HepG2 (cell line): ENCODE measurements around the gene SH2D3A. TPM values are rescaled to one million over a fixed set of nuclear protein-coding genes. Genes with fewer than 3 reads are reported as not detected.
A peak's percentile ranks its signal among the peaks of the same experiment; 100 is the strongest.

Source experiments
- ATF2 ChIP-seq: sonication (generic); formaldehyde crosslinking; IDR thresholded peaks from 2 replicates; pipeline ENCODE4 v1.4.0; 2020; ENCODE audit warnings: missing genetic modification reagents
- BRCA1 ChIP-seq: sonication (generic); formaldehyde crosslinking; IDR thresholded peaks from 2 replicates; pipeline ENCODE4 v1.4.0; 2020; ENCODE audit warnings: missing genetic modification reagents
- CREM ChIP-seq, 2 experiments: sonication (generic) in 1 of 2; formaldehyde crosslinking in 1 of 2; IDR thresholded peaks; 2 replicates each; pipeline versions ENCODE4 v1.4.0 to v1.6.1; 2016 to 2020; ENCODE audit warnings: antibody characterized with exemption in 1 of 2, mild to moderate bottlenecking in 1 of 2, missing genetic modification reagents in 1 of 2
- FOXA1 ChIP-seq, 2 experiments: fragments of 450-650 bp in 1 of 2; sonication (generic) in 1 of 2; formaldehyde crosslinking in 1 of 2; IDR thresholded peaks; 2 replicates each; pipeline versions ENCODE4 v1.4.0 to v1.6.1; 2016 to 2020; ENCODE audit warnings: missing genetic modification reagents in 1 of 2
- GMEB1 ChIP-seq: sonication (generic); formaldehyde crosslinking; IDR thresholded peaks from 2 replicates; pipeline ENCODE4 v1.5.1; 2020; ENCODE audit warnings: missing genetic modification reagents, mild to moderate bottlenecking, borderline replicate concordance
- MBD4 ChIP-seq: IDR thresholded peaks from 2 replicates; pipeline ENCODE4 v1.6.1; 2012; ENCODE audit warnings: low read length, inconsistent platforms, borderline replicate concordance
- NFE2 ChIP-seq: sonication (generic); formaldehyde crosslinking; IDR thresholded peaks from 2 replicates; pipeline ENCODE4 v1.4.0; 2020; ENCODE audit warnings: missing genetic modification reagents
- NFIB ChIP-seq: sonication (generic); formaldehyde crosslinking; IDR thresholded peaks from 2 replicates; pipeline ENCODE4 v1.9.0; 2021; ENCODE audit warnings: missing genetic modification reagents, mild to moderate bottlenecking, borderline replicate concordance
- NR1H2 ChIP-seq: sonication (generic); formaldehyde crosslinking; IDR thresholded peaks from 2 replicates; pipeline ENCODE4 v1.8.1; 2022; ENCODE audit warnings: low read depth, missing genetic modification reagents, borderline replicate concordance
- POLR2AphosphoS2 ChIP-seq: IDR thresholded peaks from 2 replicates; pipeline ENCODE4 v1.6.1; 2011; ENCODE audit warnings: low read depth, low read length, improper control_type of control experiment
- SP1 ChIP-seq, 2 experiments: fragments of 450-650 bp in 1 of 2; sonication (generic) in 1 of 2; formaldehyde crosslinking in 1 of 2; IDR thresholded peaks; 2 replicates each; pipeline versions ENCODE4 v1.4.0 to v1.6.1; 2016 to 2020; ENCODE audit warnings: missing genetic modification reagents in 1 of 2
- TEAD3 ChIP-seq: optimal IDR thresholded peaks from 2 replicates; pipeline ENCODE3; 2016; ENCODE audit warnings: borderline replicate concordance
- TFAP4 ChIP-seq: sonication (generic); IDR thresholded peaks from 2 replicates; pipeline ENCODE4 v1.6.1; 2016; ENCODE audit warnings: low read depth, borderline replicate concordance
- TFDP1 ChIP-seq: IDR thresholded peaks from 2 replicates; pipeline ENCODE4 v1.6.1; 2016; ENCODE audit warnings: missing compliant biosample characterization, missing genetic modification reagents, borderline replicate concordance
- TGIF2 ChIP-seq: IDR thresholded peaks from 2 replicates; pipeline ENCODE4 v1.6.1; 2016; ENCODE audit warnings: control low read depth, missing compliant biosample characterization
- THAP9 ChIP-seq: sonication (generic); formaldehyde crosslinking; IDR thresholded peaks from 2 replicates; pipeline ENCODE4; 2020; ENCODE audit warnings: missing genetic modification reagents, mild to moderate bottlenecking, borderline replicate concordance
- ZC3H13 ChIP-seq: sonication (generic); formaldehyde crosslinking; IDR thresholded peaks from 2 replicates; pipeline ENCODE4 v1.8.1; 2023; ENCODE audit warnings: mild to moderate bottlenecking, missing genetic modification reagents, moderate library complexity
- ZNF362 ChIP-seq: sonication (generic); formaldehyde crosslinking; IDR thresholded peaks from 2 replicates; pipeline ENCODE4 v1.4.0; 2020; ENCODE audit warnings: missing genetic modification reagents, mild to moderate bottlenecking, borderline replicate concordance
- polyA plus RNA-seq, 8 experiments: library from polyadenylated mRNA; depleted of rRNA in 3 of 8; stranded (reverse) in 7 of 8; unstranded in 1 of 8; fragments of >200 nt; fragmentation: Illumina TruSeq in 4 of 8; extraction: Trizol in 4 of 8; gene quantifications; 2 replicates each; pipeline versions ENCODE4 v1.2.1 to v1.2.3, GENCODE V29; 2011 to 2016; ENCODE audit warnings: low read depth in 4 of 8, missing spikeins in 1 of 8, mixed read lengths in 1 of 8; ENCODE audit not compliant: insufficient read depth in 1 of 8
- total RNA-seq, 5 experiments: library from RNA; depleted of rRNA; stranded (reverse); fragments of >200 nt; fragmentation: Illumina TruSeq; extraction: Trizol; gene quantifications; 2 replicates each; pipeline ENCODE4 v1.2.3, GENCODE V29; 2016; ENCODE audit warnings: low read depth in 1 of 5

SH2D3A gene
- total and polyA plus RNA-seq, 2 of the 13 experiments (the other 11 are each of a cell fraction or from before 2014, with no cell fraction given) = 1.0 to 2.2 TPM

GRCh38 chr19:6753178-6754031 lies 13.8 kb downstream of the SH2D3A start (continued):
- peak; percentile 91 for TF ChIP-seq TFDP1 (CRISPR knock-in tag)
- TF ChIP-seq NFIB (CRISPR knock-in tag) = no peak
- no peak for TF ChIP-seq MBD4
- TF ChIP-seq TEAD3 (CRISPR knock-in tag) = peak; percentile 89
- 0 out of 2 replicates have a peak, but pooled peaks have one; percentile 11 for TF ChIP-seq ZNF362 (CRISPR knock-in tag)
- TF ChIP-seq TFAP4 = peak; percentile 76; the same call in 1 of the 2 replicates
- TF ChIP-seq ATF2 (CRISPR knock-in tag) = peak; percentile 69; the same call in 1 of the 2 replicates
- TF ChIP-seq GMEB1 = peak; percentile 73; the same call in 1 of the 2 replicates
- TF ChIP-seq NR1H2 (CRISPR knock-in tag) = 0 out of 2 replicates have a peak, but pooled peaks have one; percentile 49
- TF ChIP-seq CREM (IDR thresholded peaks at IDR 0.05) = no peak
- no peak for TF ChIP-seq CREM (CRISPR knock-in tag; IDR thresholded peaks at IDR 0.05)
- TF ChIP-seq POLR2AphosphoS2 = no peak
- 0 out of 2 replicates have a peak, but pooled peaks have one; percentile 60 for TF ChIP-seq BRCA1
- no peak for TF ChIP-seq SP1 (IDR thresholded peaks at IDR 0.05)
- peak; percentile 85 for TF ChIP-seq SP1 (CRISPR knock-in tag; IDR thresholded peaks at IDR 0.05)
- TF ChIP-seq NFE2 (CRISPR knock-in tag) = no peak
- peak; percentile 95 for TF ChIP-seq TGIF2 (CRISPR knock-in tag)
- TF ChIP-seq FOXA1 (IDR thresholded peaks at IDR 0.05) = no peak
- peak; percentile 42; the same call in 1 of the 2 replicates for TF ChIP-seq FOXA1 (CRISPR knock-in tag; IDR thresholded peaks at IDR 0.05)
- TF ChIP-seq ZC3H13 (CRISPR knock-in tag) = peak; percentile 87; the same call in 1 of the 2 replicates
- TF ChIP-seq THAP9 = peak; percentile 67; the same call in 1 of the 2 replicates
